GM08714 (cell line): ENCODE results near the gene ZNF185.

Experiments
- H3K4me3 ChIP-seq: fragments of 200-500 bp; sonication (Bioruptor generic); 2 replicates; pipeline ENCODE4 v1.5.1; 2014; ENCODE audit warnings: mild to moderate bottlenecking, low read length, inconsistent platforms
- ZNF274 ChIP-seq: IDR thresholded peaks from 2 replicates; pipeline ENCODE4 v1.6.1; 2012; ENCODE audit warnings: mild to moderate bottlenecking, low read depth, low read length

The ZNF185 gene

DNA sequence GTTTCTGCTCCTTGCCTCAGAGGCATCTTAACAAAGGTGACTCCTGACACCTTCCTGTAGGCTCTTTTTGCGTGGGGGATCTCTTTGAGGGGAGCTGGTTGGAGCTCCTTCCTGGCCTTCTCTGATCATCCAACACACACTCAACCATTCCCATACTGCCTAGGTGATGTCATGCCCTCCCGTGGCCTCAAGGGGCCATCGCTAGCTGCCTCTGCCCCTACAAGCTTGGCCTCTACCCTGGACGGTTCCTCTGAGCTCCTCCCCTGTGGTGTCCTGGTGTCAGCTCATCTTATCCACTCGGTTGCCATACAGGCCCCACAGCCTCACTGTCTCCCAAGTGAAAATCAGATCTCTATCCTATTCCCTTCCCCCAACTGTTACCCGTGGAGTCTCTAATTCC, 13.7 kb upstream of the ZNF185 start:
- TF ChIP-seq ZNF274: no peak
- H3K4me3 ChIP-seq: no peak overlapping the region

DNA sequence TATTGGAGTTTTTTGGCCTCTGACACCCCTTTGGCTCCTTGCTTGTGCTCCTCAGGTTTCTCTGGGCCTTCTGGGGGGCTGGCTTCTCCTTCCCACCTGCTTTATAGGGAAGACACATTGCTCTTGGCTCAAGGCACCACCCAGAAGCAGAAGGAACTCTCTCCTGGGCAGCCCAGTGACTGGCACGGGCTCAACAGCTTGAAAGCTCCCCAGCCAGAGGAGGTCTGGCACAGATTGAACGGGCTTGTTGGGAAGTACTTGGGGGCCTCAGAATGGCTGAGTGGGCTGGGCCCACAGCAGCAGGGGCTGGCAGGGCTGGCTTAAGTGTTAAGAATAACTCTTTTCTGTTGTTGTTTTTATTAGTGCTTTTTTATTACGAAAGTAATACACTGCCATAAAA, 11.2 kb upstream of the ZNF185 start:
- TF ChIP-seq ZNF274: no peak

GRCh38 chrX:152892499-152892898, 5.4 kb upstream of the ZNF185 start:
- TF ChIP-seq ZNF274: no peak

More for the DNA sequence above, 11.2 kb upstream of the ZNF185 start:
- no peak overlapping the region for H3K4me3 ChIP-seq

DNA sequence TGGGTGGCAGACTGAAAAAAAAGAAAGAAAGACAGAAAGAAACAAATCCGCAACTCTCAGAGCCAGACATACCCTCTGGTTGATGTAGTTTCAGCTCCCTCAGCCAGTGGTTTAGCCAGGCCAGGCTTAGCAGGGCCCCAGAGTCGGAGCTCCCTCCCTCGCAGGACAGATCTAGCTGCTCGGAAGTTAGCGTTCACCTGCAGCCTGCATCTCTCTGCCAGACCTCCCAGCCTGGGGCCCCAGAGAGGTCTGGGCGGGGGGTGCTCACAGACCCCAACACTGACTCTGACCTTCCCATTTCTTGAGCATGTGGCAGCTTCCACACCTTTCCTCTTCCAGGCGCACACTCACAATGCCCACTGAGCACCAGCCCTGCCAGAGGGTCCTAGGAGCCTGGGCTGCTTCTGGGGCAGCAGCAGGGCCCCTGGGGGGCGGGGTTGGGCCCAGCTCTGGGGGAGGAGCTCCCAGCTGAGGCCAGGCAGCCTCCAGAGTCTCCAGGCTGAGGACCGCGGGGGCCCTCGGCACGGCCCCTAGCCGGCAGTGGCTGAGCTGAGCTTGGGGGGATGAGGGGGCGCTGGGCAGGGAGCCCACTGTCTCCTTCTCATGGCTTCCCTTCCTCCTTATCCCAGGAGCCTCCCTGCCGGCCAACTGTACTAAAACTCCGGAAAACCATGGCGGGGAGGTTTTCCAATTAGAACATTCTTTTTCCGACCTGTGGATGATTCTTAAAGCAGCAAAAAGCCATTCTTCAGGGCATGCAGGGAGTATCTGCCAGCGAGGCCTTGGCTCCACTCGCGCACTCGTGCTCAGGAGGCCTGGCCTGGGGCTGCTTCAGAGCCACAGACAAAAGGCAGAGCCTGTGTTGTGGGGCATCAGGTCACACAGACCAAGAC, 4.6 kb upstream of the ZNF185 start:
- H3K4me3 ChIP-seq: no peak overlapping the region
- TF ChIP-seq ZNF274: no peak

More at GRCh38 chrX:152892499-152892898, 5.4 kb upstream of the ZNF185 start:
- no peak overlapping the region for H3K4me3 ChIP-seq

GRCh38 chrX:152893980-152894610, 3.8 kb upstream of the ZNF185 start:
- H3K4me3 ChIP-seq: no peak overlapping the region
- TF ChIP-seq ZNF274: no peak

DNA sequence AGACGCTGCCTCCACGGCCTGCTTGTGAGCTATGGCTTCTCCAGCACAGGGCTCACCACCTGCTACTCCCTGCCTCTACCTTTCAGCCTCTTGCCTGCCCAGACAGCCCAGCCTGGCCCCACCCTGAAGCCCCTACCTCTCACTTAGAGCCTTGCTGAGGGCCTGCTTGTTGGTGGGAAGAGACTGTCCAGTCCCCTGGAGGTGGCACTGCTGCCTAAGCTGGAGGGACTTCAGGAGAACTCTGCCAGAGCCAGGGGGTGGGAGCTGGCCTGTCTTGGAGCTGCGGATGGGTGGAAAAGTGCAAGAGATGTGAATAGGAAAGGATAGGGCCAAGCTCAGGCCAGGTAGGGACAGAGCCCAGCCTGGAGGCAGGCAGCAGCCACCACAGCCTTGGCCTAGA, 2.7 kb upstream of the ZNF185 start:
- no peak overlapping the region for H3K4me3 ChIP-seq
- no peak for TF ChIP-seq ZNF274

- no peak overlapping the region for H3K4me3 ChIP-seq
- no peak for TF ChIP-seq ZNF274
Measured at GRCh38 chrX:152895724-152896420, 2.0 kb upstream of the ZNF185 start.

DNA sequence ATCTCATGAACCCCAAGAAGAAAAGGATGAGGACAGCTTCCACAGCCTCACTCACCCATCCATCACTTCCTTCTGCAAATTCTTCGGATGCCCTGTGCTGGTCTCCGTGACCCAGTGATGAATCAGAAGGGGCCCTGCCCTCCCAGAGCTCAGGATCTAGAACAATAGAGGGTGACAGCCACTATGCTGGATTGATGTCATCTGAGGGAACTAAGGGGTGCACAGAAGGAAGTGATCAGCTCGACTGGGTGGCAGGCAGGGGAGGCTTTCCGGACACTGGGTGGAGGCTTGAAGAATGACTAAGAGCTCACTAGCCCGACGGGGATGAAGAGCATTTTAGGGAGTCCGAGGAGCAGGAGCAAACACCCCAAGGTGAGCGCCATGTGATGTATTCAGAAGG, 1.4 kb upstream of the ZNF185 start:
- H3K4me3 ChIP-seq: no peak overlapping the region
- no peak for TF ChIP-seq ZNF274

DNA sequence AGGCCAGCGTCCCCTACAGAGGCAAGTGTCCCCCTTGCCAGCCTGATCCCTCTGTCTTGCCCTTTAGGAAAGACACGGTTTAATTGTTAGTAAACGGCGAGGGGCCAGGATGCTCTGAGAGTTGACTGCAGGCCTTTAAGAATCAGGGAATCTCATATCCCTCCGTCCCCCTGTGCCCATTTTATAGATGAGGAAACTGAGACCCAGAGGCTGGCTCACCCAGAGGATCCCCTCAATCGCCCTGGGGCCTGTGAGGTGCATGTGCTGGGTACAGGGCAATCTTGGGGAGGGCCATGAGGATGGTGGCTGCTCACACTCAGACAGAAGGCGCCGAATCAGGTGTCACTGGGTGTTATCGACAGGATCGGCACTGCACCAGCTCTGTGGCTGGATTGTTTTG, 575 bp downstream of the ZNF185 start:
- TF ChIP-seq ZNF274: no peak
- no peak overlapping the region for H3K4me3 ChIP-seq

DNA sequence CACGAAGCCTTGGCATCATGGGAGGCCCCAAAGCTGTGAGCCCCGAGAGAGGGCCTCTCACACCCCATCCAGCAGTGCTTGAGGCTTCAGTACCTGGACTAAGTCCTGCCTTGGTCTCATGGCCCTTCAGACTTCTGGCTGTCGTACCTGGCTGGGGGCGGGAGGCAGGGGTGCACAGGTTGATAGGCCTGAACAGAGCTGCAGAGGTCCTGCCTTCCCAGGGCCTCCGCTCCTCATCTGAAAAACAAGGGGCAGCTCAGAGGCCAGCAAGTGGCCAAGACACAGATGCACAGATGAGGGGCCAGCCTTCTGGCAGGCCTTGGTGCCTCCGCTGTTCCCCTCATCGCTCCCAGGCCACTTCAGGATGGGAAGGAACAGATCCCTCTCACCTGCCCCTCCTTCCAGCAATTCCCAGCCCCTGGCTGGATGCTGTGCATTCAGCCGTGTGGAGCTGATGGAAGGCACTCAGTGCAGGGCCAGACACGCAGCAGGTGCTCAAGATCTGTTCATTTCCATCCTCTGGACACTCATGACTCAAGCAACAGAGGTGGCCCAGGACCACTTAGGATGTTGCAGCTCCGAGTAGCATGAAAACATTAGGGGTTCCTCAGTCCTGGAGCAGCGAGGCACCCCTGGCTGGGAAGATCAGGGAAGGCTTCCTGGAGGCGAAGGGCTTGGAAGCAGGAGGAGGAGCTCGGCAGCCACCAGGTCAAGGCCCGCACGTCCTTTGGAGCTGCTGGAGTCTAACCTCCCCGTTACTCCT, 1.4 kb downstream of the ZNF185 start:
- no peak overlapping the region for H3K4me3 ChIP-seq
- TF ChIP-seq ZNF274: no peak

- H3K4me3 ChIP-seq: no peak overlapping the region
- no peak for TF ChIP-seq ZNF274
Measured at GRCh38 chrX:152899874-152900719, 2.2 kb downstream of the ZNF185 start.

DNA sequence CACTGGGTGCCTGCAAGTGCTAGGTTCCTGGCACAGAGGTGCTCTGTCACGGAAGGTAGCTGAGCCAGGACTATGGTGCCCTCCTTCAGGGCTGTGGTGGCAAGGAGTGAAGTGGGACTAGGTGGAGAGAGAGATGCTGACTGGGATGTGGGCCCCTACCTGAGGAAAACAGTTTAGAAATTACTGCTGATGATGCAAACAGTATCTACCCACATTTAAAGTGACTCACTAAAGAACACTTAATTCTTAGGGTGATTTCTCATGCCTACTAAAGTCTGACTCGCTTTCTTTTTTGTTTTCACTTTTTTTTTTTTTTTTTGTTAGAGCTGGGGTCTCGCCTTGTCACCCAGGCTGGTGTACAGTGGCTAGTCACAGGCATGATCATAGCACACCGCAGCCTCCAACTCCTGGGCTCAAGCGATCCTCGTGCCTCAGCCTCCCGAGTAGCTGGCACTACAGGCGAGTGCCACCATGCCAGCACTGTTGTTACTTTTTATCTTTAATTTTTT, 3.1 kb downstream of the ZNF185 start:
- no peak for TF ChIP-seq ZNF274
- no peak overlapping the region for H3K4me3 ChIP-seq
